K562 (cell line): ENCODE results near the gene TMPRSS6. TPM values are rescaled to one million over a fixed set of nuclear protein-coding genes. Genes with fewer than 3 reads are reported as not detected.

Source experiments
- ATAC-seq: fragments of 200-7000 bp; cut with Tn5 transposase; 3 replicates; pipeline ENCODE4 v1.9.1; 2020; ENCODE audit warnings: moderate library complexity
- BruUV-seq: library from RNA; stranded (reverse); fragments of 400-500 nt; replicated peaks from 2 replicates; lab custom pipeline; 2021; lab: Mats Ljungman, UMichigan
- CTCF ChIA-PET: fragments of 300-600 bp; formaldehyde crosslinking; extraction: SDS; loops from one replicate; lab custom pipeline; 2021; ENCODE audit warnings: low intra/inter-chr PET ratio; lab: Yijun Ruan, JAX
- POLR2A ChIA-PET: fragments of 300-600, 350-650 bp; sonication (Branson Sonifier 250); formaldehyde crosslinking; extraction: SDS; loops from one replicate; lab custom pipeline; 2021; ENCODE audit warnings: antibody characterized with exemption, inconsistent platforms; lab: Yijun Ruan, JAX
- DNase-seq, 4 experiments: peaks; one replicate each; pipeline versions ENCODE4 v3.0.0 to v3.0.0-alpha.2; 2011 to 2018; ENCODE audit warnings: low spot score in 3 of 4, mixed read lengths in 3 of 4; ENCODE audit errors: extremely low read depth in 1 of 4
- FAIRE-seq: peaks from 2 replicates; lab custom pipeline; 2011; peaks lifted over from hg19 to GRCh38; lab: Jason Lieb, UNC
- H2AFZ ChIP-seq: 2 replicates; pipeline ENCODE4 v1.6.0; 2011; ENCODE audit warnings: low read depth, low read length, control low read depth, inconsistent platforms
- H3K27ac ChIP-seq: fragments of 200-600 bp; 3 replicates; pipeline ENCODE4 v1.8.0; 2011; ENCODE audit warnings: low read depth, mild to moderate bottlenecking, control low read depth, inconsistent platforms, low read length, moderate library complexity, mixed read lengths; ENCODE audit errors: extremely low read depth
- H3K27me3 ChIP-seq, 2 experiments: fragments of 300-600 bp in 1 of 2; 2 replicates in 1 of 2; 3 replicates in 1 of 2; pipeline versions ENCODE4 v1.6.0 to v1.8.0; 2011; ENCODE audit warnings: inconsistent platforms in 2 of 2, low read length in 2 of 2, mild to moderate bottlenecking in 1 of 2, mixed read lengths in 1 of 2, moderate library complexity in 1 of 2; ENCODE audit not compliant: control insufficient read depth in 2 of 2, insufficient read depth in 2 of 2
- H3K36me3 ChIP-seq: fragments of 300-600 bp; 3 replicates; pipeline ENCODE4 v1.8.0; 2011; ENCODE audit warnings: mild to moderate bottlenecking, low read length, inconsistent platforms; ENCODE audit not compliant: control insufficient read depth, insufficient read depth
- H3K4me1 ChIP-seq, 2 experiments: fragments of 200-600 bp in 1 of 2; replicated peaks in 1 of 2; 2 replicates in 1 of 2; 3 replicates in 1 of 2; pipeline versions ENCODE4 v1.5.1 to v1.8.0; 2011; ENCODE audit warnings: inconsistent platforms in 2 of 2, low read length in 2 of 2, mild to moderate bottlenecking in 1 of 2, mixed read lengths in 1 of 2, moderate library complexity in 1 of 2; ENCODE audit not compliant: control insufficient read depth in 2 of 2, insufficient read depth in 2 of 2
- H3K4me2 ChIP-seq: 2 replicates; pipeline ENCODE4 v1.6.1; 2011; ENCODE audit warnings: low read length, control low read depth, inconsistent platforms, mixed read lengths; ENCODE audit not compliant: insufficient read depth
- H3K4me3 ChIP-seq: fragments of 200-600 bp; sonication (generic), shearing (Covaris generic); 2 replicates; pipeline ENCODE4 v1.5.1; 2016; ENCODE audit warnings: control low read depth, inconsistent platforms
- H3K79me2 ChIP-seq: fragments of 200-600 bp; 3 replicates; pipeline ENCODE4 v1.8.0; 2011; ENCODE audit warnings: low read length, inconsistent platforms; ENCODE audit not compliant: control insufficient read depth, insufficient read depth
- H3K9ac ChIP-seq, 2 experiments: 2 replicates each; pipeline versions ENCODE4 v1.6.0 to v1.6.1; 2011; ENCODE audit warnings: low read depth in 2 of 2, low read length in 2 of 2, control low read depth in 1 of 2, inconsistent platforms in 1 of 2, mild to moderate bottlenecking in 1 of 2, mixed read lengths in 1 of 2; ENCODE audit not compliant: insufficient read depth in 1 of 2
- H3K9me1 ChIP-seq: one replicate; pipeline ENCODE4 v1.6.0; 2011; ENCODE audit warnings: inconsistent platforms, mild to moderate bottlenecking, low read length, moderate library complexity; ENCODE audit not compliant: control insufficient read depth, insufficient read depth
- H3K9me3 ChIP-seq: replicated peaks from 2 replicates; pipeline ENCODE4 v1.5.1; 2011; ENCODE audit warnings: low read depth, low read length, inconsistent platforms; ENCODE audit not compliant: control insufficient read depth, insufficient read depth
- H4K20me1 ChIP-seq: replicated peaks from 2 replicates; pipeline ENCODE4 v1.6.1; 2011; ENCODE audit warnings: low read length, inconsistent platforms, mixed read lengths; ENCODE audit not compliant: control insufficient read depth, insufficient read depth
- BRD9 ChIP-seq: fragments of 450-650 bp; IDR thresholded peaks from 2 replicates; pipeline ENCODE4 v1.6.1; 2018; ENCODE audit warnings: low read depth; ENCODE audit not compliant: partially characterized antibody
- HNRNPK ChIP-seq: fragments of 200-400 bp; formaldehyde crosslinking; IDR thresholded peaks from one replicate; pipeline ENCODE4 v1.6.1; 2018; ENCODE audit warnings: mild to moderate bottlenecking, low read depth, low read length; ENCODE audit not compliant: poor library complexity, severe bottlenecking
- RB1 ChIP-seq: fragments of 450-650 bp; IDR thresholded peaks from 2 replicates; pipeline ENCODE4 v1.6.1; 2017; ENCODE audit warnings: low read depth, mild to moderate bottlenecking
- SMC3 ChIP-seq: conservative IDR thresholded peaks from 2 replicates; pipeline ENCODE4 v1.6.1; 2011; ENCODE audit warnings: low read depth, low read length, improper control_type of control experiment; ENCODE audit not compliant: insufficient read depth
- ZC3H8 ChIP-seq: fragments of 450-650 bp; IDR thresholded peaks from 2 replicates; pipeline ENCODE4 v1.6.1; 2017
- WGBS: fragments of 100-300 bp; shearing (Covaris generic); methylation state at CpG from one replicate; pipeline ENCODE4 v1.1.6; 2016; ENCODE audit warnings: low coverage, mixed read lengths; ENCODE audit not compliant: insufficient coverage; ENCODE audit errors: missing lambda C conversion rate; 5-methylcytosine and 5-hydroxymethylcytosine counted together
- in situ Hi-C: fragments of 300-500 bp; cut with MboI; formaldehyde crosslinking; loops from 4 replicates; pipeline ENCODE4 v1.15.0; 2018; ENCODE audit warnings: inconsistent platforms, mixed read lengths
- intact Hi-C: fragments of 100-400 bp; cut with micrococcal nuclease; formaldehyde crosslinking; loops from 2 replicates; pipeline ENCODE4 v1.14.2; 2022
- polyA plus RNA-seq, 8 experiments: library from polyadenylated mRNA; depleted of rRNA in 4 of 8; stranded (reverse) in 5 of 8; unstranded in 3 of 8; fragments of >200 nt; fragmentation: Nextera tagmentation in 2 of 8; fragmentation: Illumina TruSeq in 1 of 8; extraction: Ambion mirVana in 2 of 8; extraction: Trizol in 1 of 8; gene quantifications; 2 replicates each; pipeline versions ENCODE4 v1.2.1 to v1.2.3, GENCODE V29; 2011 to 2014; ENCODE audit warnings: inconsistent platforms in 1 of 8, missing spikeins in 1 of 8
- total RNA-seq, 7 experiments: library from RNA; depleted of rRNA in 6 of 7; stranded (reverse); fragments of >200 nt in 6 of 7; fragmentation: Illumina TruSeq in 2 of 7; extraction: Trizol in 2 of 7; gene quantifications; 2 replicates each; pipeline versions ENCODE4 v1.2.1 to v1.2.3, GENCODE V29; 2011 to 2021; ENCODE audit warnings: low replicate concordance in 1 of 7
- TF ChIP-seq, protein P1 (sequence below): fragments of 200-800 bp; sonication (Bioruptor generic); IDR thresholded peaks from 2 replicates; pipeline ENCODE4 v1.6.1; 2017; ENCODE audit warnings: missing genetic modification characterization, missing compliant biosample characterization
- TF ChIP-seq, protein P2 (sequence below), 2 experiments: fragments of 450-650 bp; formaldehyde crosslinking in 1 of 2; IDR thresholded peaks; 2 replicates each; pipeline versions ENCODE4 v1.4.0 to v1.6.1; 2014 to 2020; ENCODE audit warnings: mild to moderate bottlenecking in 2 of 2, borderline replicate concordance in 1 of 2, low read depth in 1 of 2
- TF ChIP-seq, protein P3 (sequence below): fragments of 250-450 bp; sonication (Bioruptor Pico); IDR thresholded peaks from 2 replicates; pipeline ENCODE4 v1.4.0; 2020; ENCODE audit warnings: mild to moderate bottlenecking, moderate library complexity

The TMPRSS6 gene
- total and polyA plus RNA-seq, 9 of the 15 experiments (the other 6 are each of a cell fraction or from before 2014, with no cell fraction given), result 0.03 TPM; not detected in 8

DNA sequence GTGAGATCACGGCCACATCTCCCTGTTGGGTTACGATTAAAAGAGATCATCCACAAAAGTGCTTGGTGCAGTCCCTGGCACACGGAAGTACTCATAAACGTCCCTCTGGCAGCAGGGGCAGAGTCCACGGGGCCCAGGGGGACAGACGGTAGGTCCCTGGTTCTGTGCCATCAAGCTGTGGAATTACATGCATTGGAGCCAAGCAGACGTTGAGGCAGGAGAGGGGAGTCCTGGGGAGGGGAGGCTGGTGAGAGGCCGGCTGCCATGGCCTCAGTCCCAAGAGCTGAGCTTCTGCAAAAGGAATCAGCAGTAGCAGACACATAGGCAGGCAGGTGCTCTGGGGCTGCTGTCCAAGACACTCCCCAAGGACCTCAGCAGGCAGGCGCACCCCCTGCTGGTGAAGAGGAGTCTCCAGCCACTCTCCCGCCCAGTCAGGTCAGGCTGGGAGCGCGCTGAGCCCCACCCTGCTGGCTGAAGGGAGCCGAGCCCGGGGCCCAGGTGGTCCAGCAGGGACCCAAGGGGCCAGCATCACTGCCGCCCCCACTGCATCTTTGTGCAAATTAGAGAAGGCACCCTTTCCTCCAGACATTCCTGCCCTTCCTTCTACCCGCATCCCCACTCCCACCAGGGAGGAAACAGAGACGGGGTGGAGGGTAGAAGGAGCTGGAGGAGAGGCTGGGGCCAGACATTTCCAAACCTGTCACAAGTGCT is 65.5 kb downstream of the TMPRSS6 start:
- H2AFZ ChIP-seq, result no peak overlapping the region
- ATAC-seq (peak; percentile 100), DNase-seq (peak; percentile 73 to 81 (median 74)), FAIRE-seq (peak; percentile 78)
- no peak overlapping the region for H3K27ac ChIP-seq
- WGBS, result 7% methylated on average over 10 of the region's 17 CpGs
- BruUV-seq, result no TSS peak
- CTCF ChIA-PET, result interaction anchor here (1.7 to 2.2 kb wide), 2 partner anchors 57 to 497 kb away, joined by 5 to 14 read pairs; no protein-coding TSS in a partner anchor
- H3K9me1 ChIP-seq, result no peaks in the 10 kb centered on the region
- H3K9ac ChIP-seq, result no peak overlapping the region; a peak in 1 of 4 replicates
- in situ Hi-C loops (no loop called here), intact Hi-C loops (loop anchor here (5.0 to 10.0 kb wide), 3 partner anchors 57 to 259 kb away; no protein-coding TSS in a partner anchor)
- peaks cover 0 to 7% of the 10 kb centered on the region in 2 experiments; a peak in 2 of 5 replicates for H3K4me1 ChIP-seq
- no peaks in the 10 kb centered on the region for H3K9me3 ChIP-seq
- H4K20me1 ChIP-seq, result no peaks in the 10 kb centered on the region
- H3K79me2 ChIP-seq, result no peaks in the 10 kb centered on the region
- H3K4me3 ChIP-seq, result no peak overlapping the region
- POLR2A ChIA-PET, result interaction anchor here (0.6 to 1.0 kb wide), 4 partner anchors 10 to 99 kb away, joined by 3 read pairs; no protein-coding TSS in a partner anchor
- H3K27me3 ChIP-seq, result peaks cover 0 to 3% of the 10 kb centered on the region in 2 experiments; a peak in 1 of 5 replicates
- no peak overlapping the region for H3K4me2 ChIP-seq
- H3K36me3 ChIP-seq, result no peaks in the 10 kb centered on the region
- TF ChIP-seq ZC3H8 (no peak), RB1 (peak; percentile 64; the same call in 1 of the 2 replicates), SMC3 (peak; percentile 57; the same call in 1 of the 2 replicates), HNRNPK (no peak), BRD9 (no peak)
- TF ChIP-seq, protein P1, sequence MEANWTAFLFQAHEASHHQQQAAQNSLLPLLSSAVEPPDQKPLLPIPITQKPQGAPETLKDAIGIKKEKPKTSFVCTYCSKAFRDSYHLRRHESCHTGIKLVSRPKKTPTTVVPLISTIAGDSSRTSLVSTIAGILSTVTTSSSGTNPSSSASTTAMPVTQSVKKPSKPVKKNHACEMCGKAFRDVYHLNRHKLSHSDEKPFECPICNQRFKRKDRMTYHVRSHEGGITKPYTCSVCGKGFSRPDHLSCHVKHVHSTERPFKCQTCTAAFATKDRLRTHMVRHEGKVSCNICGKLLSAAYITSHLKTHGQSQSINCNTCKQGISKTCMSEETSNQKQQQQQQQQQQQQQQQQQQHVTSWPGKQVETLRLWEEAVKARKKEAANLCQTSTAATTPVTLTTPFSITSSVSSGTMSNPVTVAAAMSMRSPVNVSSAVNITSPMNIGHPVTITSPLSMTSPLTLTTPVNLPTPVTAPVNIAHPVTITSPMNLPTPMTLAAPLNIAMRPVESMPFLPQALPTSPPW (CRISPR knock-in tag), result no peak
- TF ChIP-seq, protein P2, sequence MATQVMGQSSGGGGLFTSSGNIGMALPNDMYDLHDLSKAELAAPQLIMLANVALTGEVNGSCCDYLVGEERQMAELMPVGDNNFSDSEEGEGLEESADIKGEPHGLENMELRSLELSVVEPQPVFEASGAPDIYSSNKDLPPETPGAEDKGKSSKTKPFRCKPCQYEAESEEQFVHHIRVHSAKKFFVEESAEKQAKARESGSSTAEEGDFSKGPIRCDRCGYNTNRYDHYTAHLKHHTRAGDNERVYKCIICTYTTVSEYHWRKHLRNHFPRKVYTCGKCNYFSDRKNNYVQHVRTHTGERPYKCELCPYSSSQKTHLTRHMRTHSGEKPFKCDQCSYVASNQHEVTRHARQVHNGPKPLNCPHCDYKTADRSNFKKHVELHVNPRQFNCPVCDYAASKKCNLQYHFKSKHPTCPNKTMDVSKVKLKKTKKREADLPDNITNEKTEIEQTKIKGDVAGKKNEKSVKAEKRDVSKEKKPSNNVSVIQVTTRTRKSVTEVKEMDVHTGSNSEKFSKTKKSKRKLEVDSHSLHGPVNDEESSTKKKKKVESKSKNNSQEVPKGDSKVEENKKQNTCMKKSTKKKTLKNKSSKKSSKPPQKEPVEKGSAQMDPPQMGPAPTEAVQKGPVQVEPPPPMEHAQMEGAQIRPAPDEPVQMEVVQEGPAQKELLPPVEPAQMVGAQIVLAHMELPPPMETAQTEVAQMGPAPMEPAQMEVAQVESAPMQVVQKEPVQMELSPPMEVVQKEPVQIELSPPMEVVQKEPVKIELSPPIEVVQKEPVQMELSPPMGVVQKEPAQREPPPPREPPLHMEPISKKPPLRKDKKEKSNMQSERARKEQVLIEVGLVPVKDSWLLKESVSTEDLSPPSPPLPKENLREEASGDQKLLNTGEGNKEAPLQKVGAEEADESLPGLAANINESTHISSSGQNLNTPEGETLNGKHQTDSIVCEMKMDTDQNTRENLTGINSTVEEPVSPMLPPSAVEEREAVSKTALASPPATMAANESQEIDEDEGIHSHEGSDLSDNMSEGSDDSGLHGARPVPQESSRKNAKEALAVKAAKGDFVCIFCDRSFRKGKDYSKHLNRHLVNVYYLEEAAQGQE (IDR thresholded peaks at IDR 0.05; ENCODE audit: borderline replicate concordance), result peak; percentile 76
- TF ChIP-seq, protein P2 (CRISPR knock-in tag; IDR thresholded peaks at IDR 0.05; ENCODE audit: low read depth), result no peak
- TF ChIP-seq, protein P3, sequence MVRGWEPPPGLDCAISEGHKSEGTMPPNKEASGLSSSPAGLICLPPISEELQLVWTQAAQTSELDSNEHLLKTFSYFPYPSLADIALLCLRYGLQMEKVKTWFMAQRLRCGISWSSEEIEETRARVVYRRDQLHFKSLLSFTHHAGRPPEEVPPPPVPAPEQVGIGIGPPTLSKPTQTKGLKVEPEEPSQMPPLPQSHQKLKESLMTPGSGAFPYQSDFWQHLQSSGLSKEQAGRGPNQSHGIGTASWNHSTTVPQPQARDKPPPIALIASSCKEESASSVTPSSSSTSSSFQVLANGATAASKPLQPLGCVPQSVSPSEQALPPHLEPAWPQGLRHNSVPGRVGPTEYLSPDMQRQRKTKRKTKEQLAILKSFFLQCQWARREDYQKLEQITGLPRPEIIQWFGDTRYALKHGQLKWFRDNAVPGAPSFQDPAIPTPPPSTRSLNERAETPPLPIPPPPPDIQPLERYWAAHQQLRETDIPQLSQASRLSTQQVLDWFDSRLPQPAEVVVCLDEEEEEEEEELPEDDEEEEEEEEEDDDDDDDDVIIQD (CRISPR knock-in tag), result no peak
